CD4-positive, CD25-positive, alpha-beta regulatory T cell (primary cell): ENCODE measurements around the gene ABCC3. TPM values are rescaled to one million over a fixed set of nuclear protein-coding genes. Genes with fewer than 3 reads are reported as not detected.

Source experiments
- ATAC-seq, 2 donors: fragments of 150-1000 bp; cut with Tn5 transposase; one replicate each; pipeline ENCODE4 v1.10.0; 2021; ENCODE audit warnings: low read depth in 2 of 2, moderate number of reproducible peaks in 2 of 2, moderate library complexity in 1 of 2
- DNase-seq, 3 donors: peaks; one replicate each; pipeline versions ENCODE4 v3.0.0 to v3.0.0-alpha.2; 2012 to 2022; ENCODE audit warnings: mixed read lengths in 1 of 3
- H3K27ac ChIP-seq: one replicate; pipeline ENCODE4 v1.7.0; 2013; ENCODE audit warnings: mild to moderate bottlenecking, low read length; ENCODE audit not compliant: insufficient read depth, poor library complexity, severe bottlenecking
- H3K27me3 ChIP-seq: one replicate; pipeline ENCODE4 v1.7.0; 2013; ENCODE audit warnings: low read length; ENCODE audit not compliant: control insufficient read depth, insufficient read depth
- H3K36me3 ChIP-seq: one replicate; pipeline ENCODE4 v1.7.0; 2013; ENCODE audit warnings: mild to moderate bottlenecking, low read length, moderate library complexity; ENCODE audit not compliant: control insufficient read depth, insufficient read depth
- H3K4me1 ChIP-seq: 2 replicates; pipeline ENCODE4 v1.7.0; 2013; ENCODE audit warnings: mild to moderate bottlenecking, low read length; ENCODE audit not compliant: insufficient read depth, control insufficient read depth, poor library complexity, severe bottlenecking
- H3K4me3 ChIP-seq: one replicate; pipeline ENCODE4 v1.7.0; 2013; ENCODE audit warnings: low read depth, mild to moderate bottlenecking, low read length, moderate library complexity
- H3K9me3 ChIP-seq, 2 experiments: 1 replicate in 1 of 2; 2 replicates in 1 of 2; pipeline ENCODE4 v1.7.0; 2013; ENCODE audit warnings: low read length in 2 of 2, mild to moderate bottlenecking in 1 of 2, moderate library complexity in 1 of 2; ENCODE audit not compliant: control insufficient read depth in 2 of 2
- H3K27ac Mint-ChIP-seq, 3 donors: one replicate each; pipeline ENCODE4 v1.8.0; 2020 to 2022; ENCODE audit warnings: mild to moderate bottlenecking in 3 of 3, mixed read lengths in 3 of 3, moderate library complexity in 2 of 3
- H3K27me3 Mint-ChIP-seq: one replicate; pipeline ENCODE4 v1.8.0; 2022; ENCODE audit warnings: mild to moderate bottlenecking, mixed read lengths
- H3K36me3 Mint-ChIP-seq: one replicate; pipeline ENCODE4 v1.8.0; 2020; ENCODE audit warnings: mixed read lengths
- H3K4me1 Mint-ChIP-seq, 4 donors: one replicate each; pipeline ENCODE4 v1.8.0; 2020 to 2022; ENCODE audit warnings: mixed read lengths in 4 of 4, mild to moderate bottlenecking in 1 of 4
- H3K4me3 Mint-ChIP-seq, 4 donors: one replicate each; pipeline ENCODE4 v1.8.0; 2020 to 2022; ENCODE audit warnings: mild to moderate bottlenecking in 4 of 4, mixed read lengths in 4 of 4, moderate library complexity in 3 of 4
- H3K9me3 Mint-ChIP-seq, 7 donors: one replicate each; pipeline ENCODE4 v1.8.0; 2020 to 2022; ENCODE audit warnings: mixed read lengths in 7 of 7, mild to moderate bottlenecking in 3 of 7, moderate library complexity in 2 of 7
- polyA plus RNA-seq, 4 donors: library from polyadenylated mRNA; unstranded; fragments of 300-500 nt; fragmentation: Illumina TruSeq; gene quantifications; one replicate each; pipeline ENCODE4 v1.2.3, GENCODE V29; 2021
- total RNA-seq: library from RNA; stranded (reverse); gene quantifications from one replicate; pipeline ENCODE4 v1.2.3, GENCODE V29; 2022

The ABCC3 gene
- total and polyA plus RNA-seq, 5 donors from 2014 or later = 0.02 to 3.3 TPM; not detected in 3

GRCh38 chr17:50599606-50600005 lies 35.1 kb upstream of the ABCC3 start:
- H3K36me3 Mint-ChIP-seq = no peaks in the 10 kb centered on the region
- H3K27me3 ChIP-seq = no peaks in the 10 kb centered on the region
- H3K4me3 ChIP-seq = no peak overlapping the region
- H3K9me3 ChIP-seq = no peaks in the 10 kb centered on the region
- ATAC-seq (no peak), DNase-seq (no peak)
- no peak overlapping the region for H3K27ac ChIP-seq
- no peak overlapping the region for H3K27ac Mint-ChIP-seq
- H3K4me3 Mint-ChIP-seq = no peak overlapping the region
- no peaks in the 10 kb centered on the region for H3K4me1 ChIP-seq
- H3K4me1 Mint-ChIP-seq = no peaks in the 10 kb centered on the region
- H3K9me3 Mint-ChIP-seq = no peaks in the 10 kb centered on the region
- no peaks in the 10 kb centered on the region for H3K27me3 Mint-ChIP-seq
- H3K36me3 ChIP-seq = no peaks in the 10 kb centered on the region

GRCh38 chr17:50601823-50602375 lies 32.8 kb upstream of the ABCC3 start:
- Histone ChIP-seq H3K4me1 (no peaks in the 10 kb centered on the region), H3K4me3 (no peak overlapping the region), H3K27ac (no peak overlapping the region), H3K9me3 (no peaks in the 10 kb centered on the region), H3K36me3 (no peaks in the 10 kb centered on the region), H3K27me3 (no peaks in the 10 kb centered on the region)
- no peak for DNase-seq
- Mint-ChIP-seq H3K36me3 (no peaks in the 10 kb centered on the region), H3K9me3 (no peaks in the 10 kb centered on the region), H3K4me3 (no peak overlapping the region), H3K27ac (peak overlapping the region in 1 of 3 donors; percentile 13), H3K27me3 (peaks cover 4% of the 10 kb centered on the region), H3K4me1 (no peaks in the 10 kb centered on the region)
- ATAC-seq = no peak

GRCh38 chr17:50602836-50603235 lies 31.8 kb upstream of the ABCC3 start:
- H3K4me1 ChIP-seq = no peaks in the 10 kb centered on the region
- H3K4me1 Mint-ChIP-seq = no peaks in the 10 kb centered on the region
- H3K27ac Mint-ChIP-seq = no peak overlapping the region
- H3K36me3 ChIP-seq = no peaks in the 10 kb centered on the region
- H3K4me3 ChIP-seq = no peak overlapping the region
- H3K27me3 ChIP-seq = no peaks in the 10 kb centered on the region
- H3K27me3 Mint-ChIP-seq = peaks cover 4% of the 10 kb centered on the region
- no peaks in the 10 kb centered on the region for H3K9me3 Mint-ChIP-seq
- no peak overlapping the region for H3K4me3 Mint-ChIP-seq
- H3K9me3 ChIP-seq = no peaks in the 10 kb centered on the region
- no peaks in the 10 kb centered on the region for H3K36me3 Mint-ChIP-seq
- DNase-seq (no peak), ATAC-seq (no peak)
- H3K27ac ChIP-seq = no peak overlapping the region

DNA sequence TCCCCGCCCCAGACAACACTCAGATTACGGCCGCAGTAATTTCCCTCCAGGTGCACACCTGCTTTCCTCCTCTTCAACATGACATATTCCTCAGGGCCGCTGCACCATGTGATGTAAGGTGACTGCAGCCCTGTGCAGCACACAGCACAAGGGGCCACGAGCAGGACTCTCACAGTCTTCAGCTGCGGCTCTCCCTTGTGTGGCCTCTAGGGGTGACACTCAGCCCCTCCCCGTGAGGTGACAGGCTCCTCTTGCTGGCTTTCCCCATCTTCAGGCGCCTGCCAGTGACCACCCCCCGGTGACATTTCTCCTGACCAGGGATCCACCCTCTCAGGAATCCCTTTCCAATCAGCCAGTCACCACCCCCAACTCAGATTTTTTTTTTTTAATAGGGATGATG lies 31.3 kb upstream of the ABCC3 start:
- Mint-ChIP-seq H3K27ac (no peak overlapping the region), H3K9me3 (no peaks in the 10 kb centered on the region), H3K36me3 (no peaks in the 10 kb centered on the region), H3K4me3 (no peak overlapping the region), H3K27me3 (peaks cover 4% of the 10 kb centered on the region), H3K4me1 (no peaks in the 10 kb centered on the region)
- ATAC-seq (no peak), DNase-seq (no peak)
- Histone ChIP-seq H3K36me3 (no peaks in the 10 kb centered on the region), H3K27me3 (no peaks in the 10 kb centered on the region), H3K27ac (no peak overlapping the region), H3K4me1 (no peaks in the 10 kb centered on the region), H3K9me3 (no peaks in the 10 kb centered on the region), H3K4me3 (no peak overlapping the region)

DNA sequence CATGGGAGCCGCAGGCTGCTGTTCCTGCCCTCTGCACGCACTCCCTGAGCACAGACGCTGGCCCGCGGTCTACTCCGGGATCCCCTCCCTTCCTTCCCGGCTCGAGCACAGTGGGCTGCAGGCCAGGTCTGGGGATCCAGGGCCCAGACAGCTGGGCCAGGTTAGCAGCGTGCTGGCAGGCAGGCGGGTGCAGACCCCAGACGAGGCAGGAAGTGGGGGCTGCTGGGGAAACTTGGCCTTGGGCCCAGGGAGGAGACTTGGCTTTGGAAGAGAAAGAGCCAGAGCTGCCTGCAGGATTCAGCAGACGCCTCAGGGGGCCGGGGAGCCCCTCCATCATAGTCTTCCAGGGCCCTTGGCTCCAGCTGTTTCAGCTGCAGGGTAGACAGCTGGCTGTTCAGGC lies 30.2 kb upstream of the ABCC3 start:
- no peaks in the 10 kb centered on the region for H3K36me3 Mint-ChIP-seq
- Histone ChIP-seq H3K9me3 (no peaks in the 10 kb centered on the region), H3K4me1 (no peaks in the 10 kb centered on the region), H3K27ac (no peak overlapping the region), H3K36me3 (no peaks in the 10 kb centered on the region), H3K27me3 (no peaks in the 10 kb centered on the region), H3K4me3 (no peak overlapping the region)
- no peaks in the 10 kb centered on the region for H3K9me3 Mint-ChIP-seq
- no peak for ATAC-seq
- H3K4me3 Mint-ChIP-seq = no peak overlapping the region
- peaks cover 4% of the 10 kb centered on the region for H3K27me3 Mint-ChIP-seq
- H3K4me1 Mint-ChIP-seq = no peaks in the 10 kb centered on the region
- no peak overlapping the region for H3K27ac Mint-ChIP-seq
- no peak for DNase-seq

DNA sequence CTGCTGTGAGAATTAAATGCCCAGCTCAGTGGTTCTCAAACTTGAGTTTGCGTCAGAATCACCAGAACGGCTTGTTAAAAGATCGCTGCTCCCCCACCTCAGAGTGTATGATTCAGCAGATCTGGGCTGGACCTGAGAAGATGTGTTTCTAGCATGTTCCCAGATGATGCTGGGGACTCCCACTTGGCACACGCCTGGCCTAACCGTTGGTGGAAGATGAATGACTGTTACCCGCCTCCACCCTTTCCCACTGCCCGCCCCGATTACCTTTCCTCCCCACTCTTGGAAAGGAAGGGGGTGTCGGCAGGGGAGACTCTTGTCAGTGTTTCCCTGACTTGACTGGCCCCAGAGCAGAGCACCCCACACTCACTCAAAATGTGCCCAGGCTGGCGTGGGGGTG lies 29.3 kb upstream of the ABCC3 start:
- ATAC-seq (no peak), DNase-seq (no peak)
- Histone ChIP-seq H3K27ac (no peak overlapping the region), H3K4me1 (no peaks in the 10 kb centered on the region), H3K4me3 (no peak overlapping the region), H3K27me3 (no peaks in the 10 kb centered on the region), H3K36me3 (no peaks in the 10 kb centered on the region), H3K9me3 (no peaks in the 10 kb centered on the region)
- no peak overlapping the region for H3K27ac Mint-ChIP-seq
- no peak overlapping the region for H3K4me3 Mint-ChIP-seq
- H3K27me3 Mint-ChIP-seq = peaks cover 4% of the 10 kb centered on the region
- H3K36me3 Mint-ChIP-seq = no peaks in the 10 kb centered on the region
- no peaks in the 10 kb centered on the region for H3K9me3 Mint-ChIP-seq
- H3K4me1 Mint-ChIP-seq = no peaks in the 10 kb centered on the region

DNA sequence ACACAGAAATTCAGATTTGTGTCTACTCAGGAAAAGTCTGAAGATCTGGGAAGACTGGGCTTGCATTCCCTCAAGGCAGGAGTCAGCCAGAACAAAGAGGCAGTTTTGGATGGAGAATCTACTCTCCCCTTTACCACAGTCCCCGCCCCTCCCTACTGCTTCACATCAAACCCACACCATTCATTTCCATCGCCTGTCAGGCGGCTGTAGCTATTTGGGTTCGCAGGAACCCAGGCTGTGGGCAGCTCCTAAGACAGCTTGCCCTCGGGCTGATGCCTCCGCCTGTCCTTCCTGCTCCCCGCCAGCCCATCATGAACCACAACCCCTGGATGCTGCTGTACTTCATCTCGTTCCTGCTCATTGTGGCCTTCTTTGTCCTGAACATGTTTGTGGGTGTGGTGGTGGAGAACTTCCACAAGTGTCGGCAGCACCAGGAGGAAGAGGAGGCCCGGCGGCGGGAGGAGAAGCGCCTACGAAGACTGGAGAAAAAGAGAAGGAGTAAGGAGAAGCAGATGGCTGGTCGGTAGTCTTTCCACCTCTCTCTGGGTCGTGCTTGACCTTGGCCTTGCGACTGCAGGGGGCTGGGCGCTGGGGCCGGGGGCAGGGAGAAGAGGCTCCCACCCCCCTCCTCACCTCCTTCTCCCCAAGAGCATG lies 27.0 kb upstream of the ABCC3 start:
- no peak overlapping the region for H3K27ac ChIP-seq
- H3K4me3 ChIP-seq = no peak overlapping the region
- Mint-ChIP-seq H3K27ac (no peak overlapping the region), H3K4me3 (no peak overlapping the region), H3K4me1 (no peaks in the 10 kb centered on the region), H3K36me3 (no peaks in the 10 kb centered on the region), H3K27me3 (peaks cover 6% of the 10 kb centered on the region), H3K9me3 (no peaks in the 10 kb centered on the region)
- ATAC-seq = no peak
- H3K27me3 ChIP-seq = no peaks in the 10 kb centered on the region
- DNase-seq = no peak
- H3K4me1 ChIP-seq = no peaks in the 10 kb centered on the region
- no peaks in the 10 kb centered on the region for H3K36me3 ChIP-seq
- no peaks in the 10 kb centered on the region for H3K9me3 ChIP-seq

DNA sequence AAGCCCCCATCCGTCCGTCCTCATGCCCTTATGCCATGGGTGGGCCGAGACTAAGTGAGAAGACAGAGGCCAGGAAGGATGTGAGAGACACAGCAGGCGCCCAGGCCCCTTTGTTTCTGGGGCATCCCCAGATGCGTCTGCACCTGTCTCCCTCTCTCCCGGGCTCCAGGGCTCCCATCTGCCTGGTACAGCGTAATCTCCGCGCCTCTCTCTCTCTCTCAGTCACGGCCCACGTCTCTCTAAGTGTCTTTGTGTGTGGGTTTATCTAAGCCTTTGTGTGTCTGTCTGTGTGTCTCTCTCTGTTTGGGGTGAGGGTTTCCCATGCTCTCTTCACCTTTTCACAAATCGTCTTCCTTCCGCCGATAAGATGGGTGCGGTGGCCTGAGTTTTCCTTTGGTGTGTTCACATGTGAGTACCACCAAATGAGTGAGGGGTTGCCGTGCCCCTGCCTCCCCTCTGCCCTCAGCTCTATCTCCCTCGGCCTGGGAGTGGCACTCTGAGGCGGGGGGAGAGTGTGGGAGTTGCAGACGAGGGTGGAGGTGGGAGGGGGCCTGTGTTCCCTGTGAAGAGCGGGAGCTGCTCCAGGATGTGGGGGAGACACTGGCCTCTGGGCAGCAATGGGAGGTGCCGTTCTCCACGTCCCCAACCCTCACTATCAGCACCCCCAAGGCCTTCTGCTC lies 25.8 kb upstream of the ABCC3 start:
- Mint-ChIP-seq H3K4me3 (no peak overlapping the region), H3K36me3 (no peaks in the 10 kb centered on the region), H3K27ac (no peak overlapping the region), H3K27me3 (peaks cover 8% of the 10 kb centered on the region), H3K9me3 (no peaks in the 10 kb centered on the region), H3K4me1 (no peaks in the 10 kb centered on the region)
- ATAC-seq (no peak), DNase-seq (no peak)
- no peaks in the 10 kb centered on the region for H3K27me3 ChIP-seq
- no peaks in the 10 kb centered on the region for H3K9me3 ChIP-seq
- no peaks in the 10 kb centered on the region for H3K36me3 ChIP-seq
- H3K4me3 ChIP-seq = no peak overlapping the region
- no peak overlapping the region for H3K27ac ChIP-seq
- H3K4me1 ChIP-seq = no peaks in the 10 kb centered on the region
